Kidney tubule cell (primary cell): Measurements from ENCODE around the gene INTS11.

ENCODE experiments used
- DNase-seq: peaks from one replicate; pipeline ENCODE4 v3.0.0-alpha.2; 2018; ENCODE audit warnings: low spot score

The INTS11 gene

DNA sequence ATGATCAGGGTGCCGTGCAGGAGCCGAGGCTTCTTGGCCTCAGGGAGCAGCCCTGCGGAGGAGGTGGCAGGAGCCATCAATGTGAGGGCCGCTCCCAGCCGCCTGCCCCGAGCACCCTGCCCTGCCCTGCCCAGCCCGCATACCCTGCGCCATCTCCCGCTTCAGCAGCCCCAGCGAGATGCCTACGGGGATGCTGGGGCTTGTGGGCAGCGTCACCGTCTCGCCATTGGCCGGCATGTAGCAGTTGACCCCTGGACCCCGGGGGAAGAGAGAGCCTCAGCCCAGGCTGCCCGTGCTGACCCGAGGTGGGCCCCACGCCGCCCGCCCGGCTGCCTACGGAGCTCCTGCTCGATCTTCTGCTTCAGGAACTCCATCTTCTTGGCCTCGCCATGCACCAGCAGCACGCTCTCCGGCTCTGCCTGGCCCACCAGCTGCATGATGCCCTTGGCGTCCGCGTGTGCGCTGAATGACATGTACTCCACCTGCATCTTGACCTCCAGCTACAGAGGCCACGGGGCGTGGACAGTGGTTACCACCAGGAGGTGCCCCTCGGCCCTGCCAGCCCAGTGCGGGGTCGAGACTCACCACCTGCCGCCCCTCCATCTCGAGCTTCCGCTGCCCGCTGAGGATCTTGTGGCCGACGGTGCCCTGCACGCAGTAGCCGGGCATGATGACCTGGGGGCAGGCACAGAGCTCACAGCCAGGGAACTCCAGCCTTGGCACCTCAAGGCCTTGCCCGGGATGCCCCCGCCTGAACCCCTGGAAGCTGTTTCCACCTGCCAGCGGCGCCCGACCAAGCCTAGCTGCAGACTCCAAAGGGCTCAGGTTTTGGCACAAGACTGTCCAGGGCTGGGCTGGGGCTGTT, 11.8 kb downstream of the INTS11 start:
- no peak for DNase-seq

DNA sequence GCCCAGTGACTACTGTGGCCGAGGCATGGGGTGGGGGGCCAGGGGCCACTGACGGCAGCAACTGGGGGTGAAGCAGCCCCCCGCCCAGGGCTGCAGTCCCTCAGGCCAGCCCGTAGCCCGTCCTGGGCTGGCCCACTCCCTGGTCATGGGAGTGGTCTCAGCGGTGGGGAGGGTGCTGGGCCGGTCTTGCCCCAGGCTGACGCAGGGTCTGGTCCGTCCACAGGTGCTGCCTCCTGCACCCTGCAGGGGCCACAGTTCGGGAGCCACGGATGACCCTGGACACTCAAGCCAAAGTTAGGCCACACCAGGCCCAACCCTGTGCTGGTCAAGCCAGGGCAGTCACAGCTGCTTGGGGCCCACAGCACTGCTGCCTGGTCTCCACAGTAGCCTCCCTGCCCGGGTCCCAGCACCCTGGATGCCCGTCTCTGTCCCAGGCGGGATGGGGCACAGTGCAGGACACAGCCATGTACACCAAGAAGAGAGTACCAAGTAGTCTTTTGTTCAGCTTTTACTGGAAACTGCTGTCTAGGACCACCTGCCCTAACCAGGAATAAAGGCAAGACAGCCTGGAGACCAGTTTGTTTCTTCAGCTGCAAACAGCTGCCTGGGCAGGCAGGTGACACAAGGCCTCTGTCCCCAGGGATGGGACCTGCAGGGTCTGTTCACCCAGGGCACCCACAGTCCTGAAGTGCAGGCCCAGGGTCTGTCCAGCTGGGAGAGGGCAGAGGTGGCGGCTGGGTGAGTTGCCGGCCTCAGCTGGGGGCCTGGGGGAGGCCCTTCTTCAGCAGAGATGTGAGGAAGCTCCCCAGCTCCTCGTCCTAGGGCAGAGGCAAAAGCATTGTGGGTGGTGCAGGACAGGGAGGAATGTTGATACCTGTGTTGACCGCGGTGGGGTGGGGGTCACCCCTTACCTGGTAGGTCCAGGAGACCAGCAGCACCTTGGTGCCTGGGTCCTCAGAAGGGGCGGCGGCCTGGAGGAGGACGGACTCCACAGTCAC, 13.1 kb downstream of the INTS11 start:
- no peak for DNase-seq

DNA sequence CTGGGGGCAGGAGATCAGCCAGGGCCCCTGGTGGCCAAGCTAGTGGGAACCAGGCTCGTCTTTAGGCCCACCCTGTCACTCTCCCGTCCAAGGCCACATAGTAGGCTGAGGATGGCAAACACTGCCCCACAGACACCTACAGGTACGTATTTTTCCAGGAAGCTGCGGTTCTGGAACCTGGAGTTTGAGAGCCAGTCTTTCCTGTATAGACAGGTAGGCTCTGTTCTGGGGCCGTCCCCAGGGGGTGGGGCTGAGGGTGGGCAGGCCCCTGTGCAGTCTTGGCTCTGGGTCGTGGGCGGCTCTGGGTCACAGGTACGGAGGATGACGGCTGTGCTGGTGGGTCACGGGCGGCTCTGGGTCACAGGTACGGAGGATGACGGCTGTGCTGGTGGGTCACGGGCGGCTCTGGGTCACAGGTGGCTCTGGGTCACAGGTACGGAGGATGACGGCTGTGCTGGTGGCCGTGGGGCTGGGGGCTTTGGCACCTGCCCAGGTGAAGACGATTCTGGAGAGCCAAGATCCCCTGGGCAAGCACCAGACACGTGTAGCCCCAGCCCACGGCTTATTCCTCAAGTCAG, 13.9 kb downstream of the INTS11 start:
- DNase-seq, result no peak

DNA sequence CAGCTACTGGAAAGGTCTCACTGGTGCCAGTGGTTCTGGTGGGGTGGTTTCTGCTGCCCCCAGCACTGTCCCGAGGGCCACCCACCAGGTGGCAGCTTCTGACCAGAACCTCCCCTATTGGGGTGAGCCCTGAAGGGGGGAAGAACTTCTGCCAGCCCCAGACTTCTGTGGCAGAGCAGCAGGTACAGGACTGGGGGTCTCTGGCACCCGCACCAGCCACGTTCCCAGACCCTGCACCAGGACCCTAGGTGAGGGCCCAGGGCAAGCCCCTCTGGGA, 14.4 kb downstream of the INTS11 start:
- DNase-seq, result no peak

DNA sequence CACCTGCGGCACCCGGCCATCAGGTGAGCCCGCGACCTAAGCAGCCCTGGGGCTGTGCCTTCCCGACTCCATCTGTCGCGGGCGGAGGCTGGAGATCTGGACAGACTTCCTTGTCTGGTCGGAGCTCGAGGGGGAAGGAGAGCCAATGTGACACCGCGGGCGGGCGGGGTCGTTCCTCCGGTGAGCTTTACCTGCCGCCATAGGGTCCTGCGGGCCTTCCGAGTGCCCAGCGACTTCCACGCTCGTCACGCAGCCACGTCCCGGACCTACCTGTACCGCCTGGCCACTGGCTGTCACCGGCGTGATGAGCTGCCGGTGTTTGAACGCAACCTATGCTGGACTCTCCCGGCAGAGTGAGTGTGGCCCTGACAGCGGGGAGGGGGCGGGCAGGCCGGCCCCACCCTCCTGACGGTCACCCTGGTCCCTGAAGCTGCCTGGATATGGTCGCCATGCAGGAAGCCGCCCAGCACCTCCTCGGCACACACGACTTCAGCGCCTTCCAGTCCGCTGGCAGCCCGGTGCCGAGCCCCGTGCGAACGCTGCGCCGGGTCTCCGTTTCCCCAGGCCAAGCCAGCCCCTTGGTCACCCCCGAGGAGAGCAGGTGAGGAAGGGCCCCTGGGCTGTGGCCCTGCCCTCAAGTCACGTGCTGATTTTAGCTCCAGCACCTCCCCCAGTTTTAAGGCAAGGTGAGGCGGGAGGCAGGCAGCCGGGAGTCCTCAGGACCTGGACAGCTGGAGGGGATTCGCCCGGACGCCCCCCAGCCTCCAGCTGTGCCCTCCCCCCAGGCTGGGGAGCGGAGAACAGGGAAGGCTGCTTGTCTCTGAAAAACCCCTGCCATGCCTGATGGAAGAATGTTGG, 15.0 kb downstream of the INTS11 start:
- DNase-seq, result peak; percentile 54

DNA sequence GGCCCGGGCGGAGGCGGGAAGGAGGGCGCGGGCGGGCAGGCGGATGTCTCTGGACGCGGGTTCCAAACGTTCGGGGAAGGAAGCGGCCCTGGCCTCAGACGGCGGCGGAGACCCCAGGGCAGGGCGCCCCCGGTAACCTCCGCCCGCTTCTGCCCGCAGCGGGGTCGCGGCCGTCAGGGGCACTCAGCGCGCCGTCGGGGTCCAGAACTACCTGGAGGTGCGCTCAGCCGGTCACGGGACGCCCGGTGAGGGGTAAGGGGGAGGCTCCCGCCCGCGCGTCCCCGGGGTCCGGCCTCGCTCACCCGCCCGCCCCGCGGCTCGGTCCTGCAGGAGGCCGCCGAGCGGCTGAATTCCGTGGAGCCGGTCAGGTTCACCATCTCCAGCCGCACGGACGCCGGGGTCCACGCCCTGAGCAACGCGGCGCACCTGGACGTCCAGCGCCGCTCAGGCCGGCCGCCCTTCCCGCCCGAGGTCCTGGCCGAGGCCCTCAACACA, 15.7 kb downstream of the INTS11 start:
- DNase-seq, result no peak

DNA sequence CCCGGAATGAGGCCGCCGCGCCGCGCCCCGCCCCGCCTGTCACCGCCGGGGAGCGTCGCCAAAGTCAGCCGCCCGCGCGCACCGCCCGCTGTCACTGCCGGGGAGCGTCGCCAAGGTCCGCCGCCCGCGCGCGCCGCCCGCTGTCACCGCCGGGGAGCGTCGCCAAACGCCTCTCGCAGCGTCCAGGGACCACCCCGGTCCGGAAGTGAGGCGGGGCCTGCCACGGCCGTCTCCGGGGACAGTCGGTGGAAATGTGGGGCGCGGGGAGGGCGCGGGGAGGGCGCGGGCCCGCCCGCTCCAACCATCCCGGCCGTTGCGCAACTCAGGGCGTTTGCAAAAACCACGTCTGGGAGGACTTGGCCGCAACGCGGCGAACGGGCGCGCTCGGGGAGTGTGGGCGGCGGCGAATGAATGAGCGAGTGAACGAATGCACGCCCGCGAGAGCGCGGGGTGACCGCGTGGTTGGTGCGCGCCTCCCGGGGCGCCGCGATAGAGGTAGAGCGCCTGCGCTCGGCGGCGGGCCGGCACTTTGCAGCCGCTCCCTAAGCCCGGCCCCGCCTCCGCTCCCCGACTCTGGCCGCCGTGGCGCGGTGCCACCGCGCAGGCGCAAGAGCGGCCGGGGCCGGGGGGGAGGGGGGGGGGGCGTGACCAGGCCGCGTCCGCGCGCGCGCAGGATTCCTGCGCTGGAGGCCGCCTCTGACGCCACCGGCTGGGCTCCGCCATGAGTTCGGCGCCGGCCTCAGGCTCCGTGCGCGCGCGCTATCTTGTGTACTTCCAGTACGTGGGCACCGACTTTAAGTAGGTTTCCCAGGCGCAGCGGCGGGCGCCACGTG, 16.3 kb downstream of the INTS11 start, which contains the start of the genes ACAP3 and PUSL1:
TSS of gene ACAP3 (minus strand) at position 8 of the 833 bp plus-strand sequence. CDS start 115 bp downstream, outside the sequence.
TSS of gene PUSL1 (plus strand) at position 675 of the 833 bp plus-strand sequence. CDS start at position 722, 47 bp downstream.
- peak; percentile 92 for DNase-seq

DNA sequence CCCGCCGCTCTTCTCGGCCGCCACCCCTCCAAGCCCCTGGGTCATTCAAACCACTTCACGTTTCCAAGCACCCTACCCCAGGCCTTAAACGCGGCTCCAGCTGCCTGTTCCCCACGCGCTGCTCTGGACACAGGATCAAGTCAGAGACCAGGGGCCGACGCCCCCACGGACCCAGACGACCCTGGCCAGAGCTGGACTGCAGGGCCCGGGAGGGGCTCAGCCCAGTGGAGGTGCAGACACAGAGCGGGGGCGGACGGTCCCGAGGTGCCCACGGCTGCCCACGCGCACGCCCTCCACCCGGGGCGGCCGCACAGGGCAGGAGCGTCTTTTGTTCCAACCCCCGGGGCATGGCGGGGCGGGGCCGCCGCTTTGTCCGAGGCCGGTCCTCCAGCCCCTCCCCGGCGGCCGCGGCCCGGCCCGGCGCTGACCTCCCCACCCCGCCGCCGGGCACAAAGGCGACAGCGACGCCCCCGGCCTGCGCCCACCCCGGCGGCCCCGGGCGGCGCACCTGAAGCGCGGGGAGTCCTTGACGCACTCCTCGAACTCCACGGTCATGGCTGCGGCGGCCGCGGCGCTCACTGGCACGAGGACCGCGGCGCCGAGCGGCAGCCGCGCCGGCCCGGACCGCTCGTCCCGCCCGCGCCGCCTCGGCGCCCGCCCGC, 17.1 kb downstream of the INTS11 start:
- DNase-seq, result peak; percentile 45

DNA sequence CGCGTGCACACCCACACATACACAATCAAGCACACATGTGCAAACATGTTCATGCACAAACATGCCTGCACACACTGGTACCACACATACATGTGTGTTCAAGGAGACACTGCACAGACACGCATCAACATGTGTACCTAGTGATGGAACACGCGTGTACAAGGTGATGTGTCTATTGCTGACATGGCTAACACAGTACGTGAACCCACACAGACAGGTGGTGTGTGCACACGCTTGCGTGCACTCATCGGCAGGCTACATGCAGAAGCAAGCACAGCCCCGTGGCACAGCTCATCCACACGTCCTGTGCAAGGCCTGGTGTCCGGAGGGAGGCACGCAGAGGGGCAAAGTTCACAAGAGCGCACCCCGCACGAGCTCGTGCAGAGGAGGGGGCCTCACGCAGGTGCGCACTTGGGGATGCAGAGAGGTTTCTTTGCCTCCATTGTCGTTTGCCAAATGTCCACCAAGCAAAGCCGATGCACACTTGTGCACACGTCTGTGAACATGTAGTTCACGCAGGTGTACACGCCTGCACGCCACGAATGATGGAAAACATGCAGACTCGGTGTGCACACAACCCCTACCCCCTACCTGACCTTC, 17.7 kb downstream of the INTS11 start:
- no peak for DNase-seq

DNA sequence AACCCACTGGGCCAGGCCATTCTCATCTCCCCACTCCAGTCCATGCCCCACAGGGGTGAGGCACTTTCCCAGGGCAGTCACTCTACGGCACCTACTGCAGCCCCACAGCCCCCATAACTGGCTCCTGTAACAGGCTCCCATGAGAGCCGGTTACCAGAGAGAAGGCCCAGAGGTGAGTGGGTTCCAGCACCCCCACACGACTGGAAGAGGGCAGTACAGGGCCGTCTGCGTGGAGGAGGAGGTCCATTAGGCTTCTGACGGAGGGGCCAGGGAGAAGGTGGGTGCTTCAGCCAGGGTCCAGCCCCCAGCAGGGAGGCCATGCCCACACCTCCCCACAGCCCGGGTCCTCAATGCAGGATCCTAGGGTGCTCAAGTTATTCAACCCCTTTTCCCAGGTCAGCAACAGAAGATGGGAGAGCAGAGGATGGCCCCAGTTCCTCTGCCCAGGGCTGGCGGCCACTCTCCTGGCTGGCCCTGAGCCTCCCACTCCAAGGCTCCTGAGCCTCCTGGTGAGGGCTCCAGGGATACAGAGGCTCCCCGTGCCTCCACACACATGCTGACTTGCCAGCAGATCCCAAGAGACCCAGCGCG, 18.3 kb downstream of the INTS11 start:
- no peak for DNase-seq

DNA sequence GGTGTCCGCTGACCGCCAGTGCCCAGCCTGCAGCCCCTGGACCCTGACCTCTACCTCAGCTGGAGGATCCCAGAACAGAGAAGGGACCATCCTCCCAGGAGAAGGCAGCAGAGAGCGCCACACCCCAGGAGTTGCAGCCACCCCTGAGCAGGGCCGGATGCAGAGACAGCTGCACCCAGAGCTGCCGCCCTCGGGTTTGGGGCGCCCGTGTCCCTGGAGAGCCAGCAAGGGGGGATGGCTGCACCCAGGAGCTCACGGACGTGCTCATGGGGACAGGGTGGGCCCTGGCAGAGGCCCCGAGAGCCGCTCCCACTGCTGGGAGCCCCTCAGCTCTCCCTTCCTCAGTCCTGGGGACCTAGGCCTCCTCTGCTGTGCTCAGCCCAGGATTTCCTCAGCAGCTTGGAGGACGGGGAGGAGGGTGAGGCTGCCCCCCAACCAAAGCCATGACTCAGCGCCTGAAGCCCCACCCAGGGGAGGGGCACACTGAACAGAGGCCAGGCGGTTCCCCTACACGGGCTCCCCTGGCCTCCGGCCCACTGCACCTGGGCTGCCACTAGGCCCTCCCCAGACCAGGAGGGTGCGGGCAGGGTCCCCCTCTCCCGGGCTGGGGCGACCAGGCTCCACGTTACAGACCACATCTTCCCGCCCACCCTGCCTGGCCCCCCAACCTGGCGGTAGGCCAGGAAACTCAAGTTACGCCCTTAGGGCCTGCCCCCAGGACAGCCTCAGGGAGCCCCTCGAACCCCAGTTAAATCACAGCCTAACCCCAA, 19.0 kb downstream of the INTS11 start:
- DNase-seq, result peak; percentile 72

DNA sequence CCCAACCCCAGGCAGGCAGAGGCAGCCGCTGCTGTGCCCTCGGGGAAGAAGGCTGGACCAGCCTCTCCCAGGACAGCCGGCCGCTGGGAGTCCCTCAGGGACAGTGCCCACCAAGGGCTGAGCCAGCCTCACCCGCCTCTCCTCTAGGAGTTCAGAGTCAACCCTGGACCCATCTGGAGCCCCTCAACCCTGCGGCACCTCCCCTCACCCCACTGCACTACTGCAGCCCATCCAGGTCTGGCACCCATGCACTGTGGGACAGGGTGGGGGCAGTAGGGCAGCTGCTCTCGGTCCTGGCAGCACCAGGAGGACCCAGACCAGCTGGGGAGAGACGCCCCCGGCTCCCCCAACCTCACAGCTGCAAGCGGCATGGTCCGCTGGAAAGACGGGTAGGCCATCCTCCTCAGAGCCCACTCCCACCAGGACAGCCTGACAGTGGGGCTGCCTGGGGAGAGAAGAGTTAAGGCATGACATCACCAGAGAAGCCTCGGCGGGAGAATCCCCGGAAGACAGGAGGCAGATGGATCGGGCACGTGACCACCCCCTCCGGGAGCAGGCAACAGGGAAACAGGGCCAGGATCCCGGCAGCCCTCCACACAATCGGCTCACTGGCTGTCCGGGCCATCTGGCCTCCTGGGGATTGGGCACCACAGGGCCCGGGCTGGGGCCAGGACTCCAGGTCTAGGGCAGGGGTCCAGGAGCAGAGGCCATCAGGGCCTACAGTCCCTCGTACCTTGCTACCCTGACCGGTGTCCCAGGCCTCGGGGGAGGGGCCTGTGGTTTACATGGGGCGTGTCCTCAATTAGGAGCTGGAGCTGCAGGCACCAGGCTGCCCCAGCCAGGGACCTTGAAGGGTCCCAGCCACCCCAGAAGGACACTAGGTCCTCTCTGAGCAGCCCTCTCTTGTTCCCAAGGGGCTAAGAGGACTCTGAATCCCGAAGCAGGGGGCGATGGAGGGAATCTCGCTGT, 19.8 kb downstream of the INTS11 start:
- DNase-seq, result peak; percentile 71

DNA sequence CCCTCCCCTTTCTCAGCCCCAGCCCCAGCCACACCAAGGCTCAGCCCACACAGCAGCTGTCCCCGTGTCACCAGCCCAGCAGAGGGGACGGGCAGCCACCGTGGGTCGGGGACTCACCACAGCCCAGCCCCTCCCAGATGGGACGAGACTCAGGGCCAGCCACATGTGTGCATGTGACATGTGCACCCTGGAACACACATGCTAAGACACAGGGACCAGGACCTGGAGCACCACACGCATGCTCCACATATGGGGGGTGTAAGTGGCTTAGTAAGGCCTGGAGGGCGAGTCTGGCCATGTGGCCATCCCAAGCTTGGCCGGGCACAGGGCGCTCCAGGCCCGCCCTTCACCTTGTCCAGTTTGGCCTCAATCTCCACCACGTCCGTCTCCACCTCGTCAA, 20.7 kb downstream of the INTS11 start:
- no peak for DNase-seq

DNA sequence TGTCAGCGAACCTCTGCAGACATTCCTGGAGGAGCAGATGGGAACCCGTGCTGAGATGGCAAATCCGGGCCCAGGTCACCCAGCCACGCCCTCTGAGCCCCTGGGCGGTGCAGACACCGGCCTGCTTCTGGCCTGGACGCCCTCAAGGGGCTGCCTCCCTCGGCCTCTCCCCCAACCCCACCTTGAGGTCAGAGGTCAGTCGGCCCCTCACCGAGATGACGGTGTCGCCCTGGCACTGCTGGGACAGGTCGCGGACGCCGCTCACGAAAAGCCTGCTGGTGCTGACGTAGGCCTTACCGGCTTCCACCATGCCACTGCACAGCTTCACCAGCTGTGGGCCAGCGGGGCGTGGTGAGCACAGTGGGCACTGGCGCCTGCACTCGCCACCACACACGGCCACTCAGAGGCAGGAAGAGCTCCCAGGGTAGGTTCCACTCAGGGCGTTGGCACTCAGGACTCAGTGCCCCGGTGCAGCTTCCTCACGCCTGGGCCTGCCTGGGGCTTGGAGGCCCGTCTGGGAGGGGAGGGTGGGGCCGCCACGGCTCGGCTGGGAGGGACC, 21.4 kb downstream of the INTS11 start:
- no peak for DNase-seq

DNA sequence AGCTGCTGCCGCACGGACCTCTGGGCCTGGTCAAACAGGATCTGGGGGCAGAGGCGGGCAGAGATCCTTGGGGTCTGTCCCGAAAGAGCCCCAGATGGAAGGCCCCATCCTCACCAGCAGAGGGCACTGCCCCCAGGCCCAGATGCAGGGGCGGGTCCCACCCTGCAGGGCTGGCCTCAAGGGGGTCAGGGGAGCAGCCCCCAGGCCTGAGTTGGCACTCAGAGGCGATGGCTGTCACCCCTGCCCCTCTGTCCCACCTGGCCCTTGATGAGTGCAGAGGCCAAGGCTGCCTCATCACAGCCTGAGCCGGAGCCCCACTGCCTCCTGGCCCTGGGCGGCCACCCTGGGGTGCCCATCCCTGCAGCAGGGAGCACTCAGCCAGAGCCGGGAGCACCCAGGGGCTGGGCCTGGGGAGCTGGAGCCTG, 22.4 kb downstream of the INTS11 start:
- DNase-seq, result no peak

DNA sequence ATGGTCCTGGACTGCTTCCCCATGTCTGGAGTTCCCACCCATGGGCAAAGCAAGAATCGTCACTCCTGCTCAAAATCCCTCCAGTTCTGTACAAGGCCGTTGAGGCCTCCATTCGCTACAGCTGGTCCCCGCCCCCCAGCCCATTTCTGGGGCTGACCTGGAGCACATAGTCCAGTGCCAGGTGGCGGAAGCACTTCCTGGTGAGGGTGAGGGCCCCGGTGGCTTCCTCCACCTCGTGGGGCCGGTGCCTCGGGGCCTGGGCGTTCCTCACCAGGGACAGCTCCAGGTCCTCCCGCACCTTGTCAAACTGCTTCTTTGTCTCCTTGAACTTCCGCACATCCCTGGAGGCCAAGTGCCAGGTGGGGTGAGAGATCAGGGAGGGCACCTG, 24.1 kb downstream of the INTS11 start:
- DNase-seq, result no peak
